NB4 (cell line): ENCODE measurements around the gene SNX8.
"Not testable (repeated sequence)": the region's sequence is repeated elsewhere in the genome, so short reads cannot be mapped to it uniquely, and the experiment has no call there.

Experiments used
- DNase-seq: peaks from one replicate; pipeline ENCODE4 v3.0.0; 2010; ENCODE audit warnings: low read depth
- H3K4me3 ChIP-seq: one replicate; pipeline ENCODE4 v1.5.1; 2011; ENCODE audit warnings: mild to moderate bottlenecking, low read depth, low read length, moderate library complexity
- MYC ChIP-seq: IDR thresholded peaks from 2 replicates; pipeline ENCODE4 v1.6.1; 2011; ENCODE audit warnings: low read depth, low read length
- POLR2A ChIP-seq: IDR thresholded peaks from 2 replicates; pipeline ENCODE4 v1.6.1; 2011; ENCODE audit warnings: mild to moderate bottlenecking; ENCODE audit not compliant: insufficient read length; ENCODE audit errors: extremely low read depth
- TF ChIP-seq, protein P1 (sequence below): IDR thresholded peaks from one replicate; pipeline ENCODE4 v1.5.1; 2012; ENCODE audit warnings: low read depth, low read length
- TF ChIP-seq, protein P2 (sequence below): IDR thresholded peaks from 2 replicates; pipeline ENCODE4 v1.6.1; 2011; ENCODE audit warnings: low read depth, low read length

The SNX8 gene

DNA sequence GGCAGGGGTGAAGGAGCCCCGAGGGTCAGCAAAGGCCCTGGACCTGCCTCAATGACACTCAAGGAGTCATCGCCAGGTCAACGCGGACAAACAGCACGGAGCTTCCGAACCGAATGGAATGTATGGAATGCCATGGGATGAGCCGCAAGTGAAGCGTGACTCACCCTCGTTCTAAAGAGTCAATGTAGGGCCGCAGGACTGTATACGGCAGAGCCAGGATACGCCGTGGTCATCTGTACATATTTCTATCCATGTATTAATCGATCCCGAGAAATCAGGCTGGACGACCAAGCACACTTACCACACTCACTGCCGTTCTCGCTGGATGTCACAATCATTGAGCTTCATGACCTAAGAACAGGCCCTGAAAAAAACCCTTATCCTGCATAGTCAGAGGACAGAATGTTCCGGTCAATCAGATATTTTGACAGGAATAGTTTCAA, 4.3 kb downstream of the SNX8 start:
- TF ChIP-seq MYC (no peak), POLR2A (no peak)
- TF ChIP-seq, protein P1, sequence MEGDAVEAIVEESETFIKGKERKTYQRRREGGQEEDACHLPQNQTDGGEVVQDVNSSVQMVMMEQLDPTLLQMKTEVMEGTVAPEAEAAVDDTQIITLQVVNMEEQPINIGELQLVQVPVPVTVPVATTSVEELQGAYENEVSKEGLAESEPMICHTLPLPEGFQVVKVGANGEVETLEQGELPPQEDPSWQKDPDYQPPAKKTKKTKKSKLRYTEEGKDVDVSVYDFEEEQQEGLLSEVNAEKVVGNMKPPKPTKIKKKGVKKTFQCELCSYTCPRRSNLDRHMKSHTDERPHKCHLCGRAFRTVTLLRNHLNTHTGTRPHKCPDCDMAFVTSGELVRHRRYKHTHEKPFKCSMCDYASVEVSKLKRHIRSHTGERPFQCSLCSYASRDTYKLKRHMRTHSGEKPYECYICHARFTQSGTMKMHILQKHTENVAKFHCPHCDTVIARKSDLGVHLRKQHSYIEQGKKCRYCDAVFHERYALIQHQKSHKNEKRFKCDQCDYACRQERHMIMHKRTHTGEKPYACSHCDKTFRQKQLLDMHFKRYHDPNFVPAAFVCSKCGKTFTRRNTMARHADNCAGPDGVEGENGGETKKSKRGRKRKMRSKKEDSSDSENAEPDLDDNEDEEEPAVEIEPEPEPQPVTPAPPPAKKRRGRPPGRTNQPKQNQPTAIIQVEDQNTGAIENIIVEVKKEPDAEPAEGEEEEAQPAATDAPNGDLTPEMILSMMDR = no peak
- TF ChIP-seq, protein P2, sequence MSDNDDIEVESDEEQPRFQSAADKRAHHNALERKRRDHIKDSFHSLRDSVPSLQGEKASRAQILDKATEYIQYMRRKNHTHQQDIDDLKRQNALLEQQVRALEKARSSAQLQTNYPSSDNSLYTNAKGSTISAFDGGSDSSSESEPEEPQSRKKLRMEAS = no peak
- DNase-seq = no peak
- H3K4me3 ChIP-seq = no peak overlapping the region

DNA sequence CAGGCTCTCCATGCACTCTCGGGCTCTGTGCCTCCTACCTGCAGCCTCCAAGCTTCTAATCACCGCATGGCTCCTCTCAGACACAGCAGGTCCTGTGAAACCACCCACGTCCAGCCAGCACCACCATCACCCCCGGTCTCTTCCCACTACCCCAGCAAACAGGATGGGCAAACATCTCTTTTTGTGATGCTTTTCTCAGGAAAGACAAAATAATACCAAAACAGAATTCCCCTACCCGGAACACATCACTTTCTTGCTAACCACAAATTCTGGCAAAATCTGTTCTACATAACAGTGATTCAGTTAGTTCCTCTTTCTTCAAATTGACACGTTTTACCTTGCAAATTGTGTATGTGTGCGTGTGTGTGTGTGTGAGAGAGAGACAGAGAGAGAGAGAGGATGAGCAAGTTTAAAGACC, 6.5 kb downstream of the SNX8 start:
- H3K4me3 ChIP-seq = no peak overlapping the region
- peak; percentile 49 for DNase-seq

DNA sequence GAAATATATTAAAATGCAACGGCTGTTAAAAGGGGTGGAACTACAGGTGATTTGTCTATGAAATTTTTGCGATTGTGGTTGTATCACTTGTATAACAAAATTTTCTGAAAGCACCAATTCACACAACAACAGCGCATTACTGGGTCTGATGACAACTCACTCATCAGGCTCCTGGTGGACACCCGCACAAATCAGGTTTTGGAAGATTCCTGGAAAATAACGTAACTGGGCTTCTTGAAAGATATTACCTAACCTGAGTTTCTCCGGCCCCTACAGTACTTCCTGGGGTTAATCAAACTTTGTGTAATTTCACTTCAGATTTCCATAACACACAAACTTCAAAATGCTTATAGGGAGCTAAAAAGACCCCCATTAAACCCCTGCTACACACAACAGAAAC, 7.6 kb downstream of the SNX8 start:
- H3K4me3 ChIP-seq = no peak overlapping the region
- TF ChIP-seq, protein P2 = no peak
- no peak for TF ChIP-seq POLR2A
- no peak for TF ChIP-seq MYC
- TF ChIP-seq, protein P1 = no peak
- DNase-seq = no peak

More for the DNA sequence above, 6.5 kb downstream of the SNX8 start:
- TF ChIP-seq MYC = no peak
- TF ChIP-seq POLR2A = no peak
- TF ChIP-seq, protein P1 = no peak
- TF ChIP-seq, protein P2 = no peak

DNA sequence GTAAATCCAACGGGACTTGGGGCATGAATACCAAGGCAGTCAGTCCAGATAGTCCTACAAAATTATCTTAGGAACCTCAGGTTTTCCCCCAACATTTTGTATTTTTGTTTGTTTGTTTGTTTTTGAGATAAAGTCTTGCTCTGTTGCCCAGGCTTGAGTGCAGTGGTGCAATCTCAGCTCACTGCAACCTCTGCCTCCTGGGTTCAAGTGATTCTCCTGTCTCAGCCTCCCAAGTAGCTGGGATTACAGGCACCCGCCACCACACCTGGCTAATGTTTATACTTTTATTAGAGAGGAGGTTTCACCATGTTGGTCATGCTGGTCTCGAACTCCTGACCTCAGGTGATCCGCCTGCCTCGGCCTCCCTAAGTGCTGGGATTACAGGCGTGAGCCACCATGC, 9.0 kb downstream of the SNX8 start:
- not testable (repeated sequence) for DNase-seq, H3K4me3 ChIP-seq

DNA sequence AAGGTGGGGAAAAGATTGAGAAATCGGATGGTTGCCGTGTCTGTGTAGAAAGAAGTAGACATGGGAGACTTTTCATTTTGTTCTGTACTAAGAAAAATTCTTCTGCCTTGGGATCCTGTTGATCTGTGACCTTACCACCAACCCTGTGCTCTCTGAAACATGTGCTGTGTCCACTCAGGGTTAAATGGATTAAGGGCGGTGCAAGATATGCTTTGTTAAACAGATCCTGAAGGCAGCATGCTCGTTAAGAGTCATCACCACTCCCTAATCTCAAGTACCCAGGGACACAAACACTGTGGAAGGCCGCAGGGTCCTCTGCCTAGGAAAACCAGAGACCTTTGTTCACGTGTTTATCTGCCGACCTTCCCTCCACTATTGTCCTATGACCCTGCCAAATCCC, 10.7 kb downstream of the SNX8 start:
- H3K4me3 ChIP-seq, DNase-seq: not testable (repeated sequence)

DNA sequence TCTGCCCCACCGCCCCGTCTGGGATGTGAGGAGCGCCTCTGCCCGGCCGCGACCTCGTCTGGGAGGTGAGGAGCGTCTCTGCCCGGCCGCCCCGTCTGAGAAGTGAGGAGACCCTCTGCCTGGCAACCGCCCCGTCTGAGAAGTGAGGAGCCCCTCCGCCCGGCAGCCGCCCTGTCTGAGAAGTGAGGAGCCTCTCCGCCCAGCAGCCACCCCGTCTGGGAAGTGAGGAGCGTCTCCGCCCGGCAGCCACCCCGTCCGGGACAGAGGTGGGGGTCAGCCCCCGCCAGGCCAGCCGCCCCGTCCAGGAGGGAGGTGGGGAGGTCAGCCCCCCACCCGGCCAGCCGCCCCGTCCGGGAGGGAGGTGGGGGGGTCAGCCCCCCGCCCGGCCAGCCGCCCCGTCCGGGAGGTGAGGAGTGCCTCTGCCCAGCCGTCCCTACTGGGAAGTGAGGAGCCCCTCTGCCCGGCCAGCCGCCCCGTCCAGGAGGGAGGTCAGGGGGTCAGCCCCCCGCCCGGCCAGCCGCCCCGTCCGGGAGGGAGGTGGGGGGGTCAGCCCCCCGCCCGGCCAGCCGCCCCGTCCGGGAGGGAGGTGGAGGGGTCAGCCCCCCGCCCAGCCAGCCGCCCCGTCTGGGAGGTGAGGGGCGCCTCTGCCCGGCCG, 11.4 kb downstream of the SNX8 start:
- DNase-seq, H3K4me3 ChIP-seq: not testable (repeated sequence)

DNA sequence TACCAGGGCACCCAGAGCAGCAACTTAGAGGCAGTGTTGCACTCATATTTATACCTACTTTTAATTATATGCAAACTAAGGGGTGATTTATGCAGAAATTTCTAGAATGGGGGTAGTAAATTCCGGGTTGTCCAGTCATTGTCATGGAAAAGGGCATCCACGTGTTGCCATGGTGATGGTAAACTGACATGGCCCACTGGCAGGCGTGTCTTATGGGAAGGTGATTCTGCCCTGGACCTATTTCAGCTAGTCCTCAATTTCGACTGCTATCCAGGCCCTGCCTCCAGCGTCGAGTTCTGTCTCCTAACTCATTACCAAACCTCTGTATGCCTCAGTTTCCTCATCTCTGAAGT, 12.8 kb downstream of the SNX8 start:
- TF ChIP-seq, protein P2 = no peak
- H3K4me3 ChIP-seq = no peak overlapping the region
- DNase-seq = no peak

DNA sequence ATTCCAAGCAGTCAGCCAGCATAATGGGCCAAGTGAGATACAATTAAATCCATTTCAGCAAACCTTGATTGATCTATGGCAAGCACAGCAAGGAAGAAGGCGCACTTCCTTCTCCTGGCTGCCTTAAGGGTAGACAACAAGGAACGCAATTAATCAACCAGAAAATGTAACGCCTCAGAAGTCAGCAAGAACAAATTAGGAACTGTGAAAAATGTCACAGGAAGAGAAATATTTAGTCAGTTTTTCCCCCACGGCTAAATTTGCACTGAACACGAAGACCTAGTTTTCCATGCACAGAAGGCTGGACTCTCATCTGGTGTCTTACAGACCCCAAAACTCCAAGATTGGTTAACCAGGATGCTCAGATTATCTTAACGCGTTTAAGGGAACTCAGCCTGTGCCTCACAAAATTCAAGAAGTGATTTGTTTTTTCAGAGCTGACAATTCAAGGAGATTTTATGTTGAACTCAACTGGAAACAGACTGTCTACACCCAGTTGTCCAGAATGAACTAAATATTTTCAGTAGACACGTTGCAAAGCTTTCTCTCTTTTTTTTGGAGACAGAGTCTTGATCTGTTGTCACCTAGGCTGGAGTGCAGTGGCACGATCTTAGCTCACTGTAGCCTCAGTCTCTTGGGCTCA, 14.2 kb downstream of the SNX8 start:
- no peak for DNase-seq
- TF ChIP-seq, protein P2 = no peak
- TF ChIP-seq, protein P1 = no peak
- TF ChIP-seq MYC (no peak), POLR2A (no peak)
- no peak overlapping the region for H3K4me3 ChIP-seq
